Adrenal gland (tissue), 12 donors: ENCODE results near the gene LRP1-AS. TPM values are rescaled to one million over a fixed set of nuclear protein-coding genes. Genes with fewer than 3 reads are reported as not detected.

Source experiments
- DNase-seq, 7 donors: peaks; one replicate each; pipeline ENCODE4 v3.0.0-alpha.2; 2019 to 2020
- H3K27ac ChIP-seq, 5 donors: fragments of 200-600 bp; sonication (generic) in 4 of 5; 1 replicate in 3 of 5; 2 replicates in 2 of 5; pipeline versions ENCODE4 v1.5.1 to v1.8.0; 2016 to 2020; ENCODE audit warnings: mild to moderate bottlenecking in 1 of 5
- H3K27me3 ChIP-seq: fragments of 200-600 bp; 2 replicates; pipeline ENCODE4 v1.8.0; 2021
- H3K36me3 ChIP-seq, 2 donors: fragments of 200-600 bp; replicated peaks in 1 of 2; 1 replicate in 1 of 2; 2 replicates in 1 of 2; pipeline versions ENCODE4 v1.5.1 to v1.8.0; 2018 to 2022
- H3K4me1 ChIP-seq, 2 donors: fragments of 200-600 bp; replicated peaks in 1 of 2; 1 replicate in 1 of 2; 2 replicates in 1 of 2; pipeline versions ENCODE4 v1.5.1 to v1.8.0; 2018 to 2021
- H3K4me3 ChIP-seq, 4 donors: fragments of 200-600 bp; sonication (generic) in 3 of 4; one replicate each; pipeline ENCODE4 v1.5.1; 2016 to 2018
- H3K9me3 ChIP-seq, 3 donors: fragments of 200-600 bp; sonication (generic) in 1 of 3; replicated peaks in 1 of 3; 1 replicate in 2 of 3; 2 replicates in 1 of 3; pipeline versions ENCODE4 v1.5.1 to v1.8.0; 2016 to 2021
- CTCF ChIP-seq, 6 experiments: fragments of 450-650 bp in 4 of 6; fragments of 200-600 bp in 2 of 6; sonication (generic) in 1 of 6; IDR thresholded peaks; 1 replicate in 5 of 6; 2 replicates in 1 of 6; pipeline versions ENCODE4 v1.5.1 to v1.8.0; 2016 to 2021; ENCODE audit warnings: antibody characterized with exemption in 6 of 6, mild to moderate bottlenecking in 2 of 6, moderate library complexity in 1 of 6
- POLR2A ChIP-seq, 2 donors: fragments of 450-650 bp; IDR thresholded peaks; one replicate each; pipeline ENCODE4 v1.6.1; 2017; ENCODE audit warnings: antibody characterized with exemption in 2 of 2, mild to moderate bottlenecking in 2 of 2, moderate library complexity in 1 of 2
- WGBS, 4 donors: extraction: QIAGEN DNeasy Blood & Tissue Kit in 2 of 4; methylation state at CpG; one replicate each; pipeline versions ENCODE4 v1.1.5 to v1.1.7; 2013 to 2017; 5-methylcytosine and 5-hydroxymethylcytosine counted together
- intact Hi-C, 2 donors: fragments of 100-400 bp; cut with DNase I; formaldehyde crosslinking; loops; one replicate each; pipeline versions ENCODE4 v1.14.1 to v1.15.0; 2022 to 2023
- polyA plus RNA-seq, 3 donors: library from polyadenylated mRNA; stranded (reverse); fragments of 200-250 nt in 2 of 3; fragments of 350-450 nt in 1 of 3; fragmentation: Illumina TruSeq in 1 of 3; extraction: RNeasy Lipid Tissue Mini Kit (QIAGEN cat#74804) in 1 of 3; gene quantifications; one replicate each; pipeline ENCODE4 v1.2.3, GENCODE V29; 2013 to 2014
- total RNA-seq, 9 donors: library from RNA; depleted of rRNA in 4 of 9; stranded (reverse); fragments of >200 nt in 4 of 9; fragments of 120-200 nt in 1 of 9; fragmentation: NEBNext Ultra II Directional in 1 of 9; extraction: Animal tissue kit (Norgen Biotek cat#: 25700) in 1 of 9; gene quantifications; one replicate each; pipeline versions ENCODE4 v1.1.0 to v1.2.4, GENCODE V29; 2013 to 2023
- donor health status: healthy with polysubstance abuse.
- donor health status: Bipolar disorder and iron deficiency.
- donor health status: DM: yes; HTN: yes; CAD: no.
- donor health status: DM: no; HTN: no; CAD: no.
- donor health status: DM: no; HTN: no; CAD: no.
- donor health status: DM: yes; HTN: yes; CAD: no.

LRP1-AS gene
- total and polyA plus RNA-seq, 12 donors, result not detected

- peak overlapping the region in 1 of 4 donors; percentile 84 for H3K4me3 ChIP-seq
- intact Hi-C loops, result loop anchor here in 1 of 2 donors (5.0 kb wide), 1 partner anchor 47 kb away; no protein-coding TSS in a partner anchor
- no peaks in the 10 kb centered on the region for H3K36me3 ChIP-seq
- H3K9me3 ChIP-seq, result no peaks in the 10 kb centered on the region
- TF ChIP-seq CTCF (IDR thresholded peaks at IDR 0.05), result no peak
- TF ChIP-seq POLR2A (IDR thresholded peaks at IDR 0.05), result no peak
- H3K4me1 ChIP-seq, result peaks cover 4 to 54% of the 10 kb centered on the region in 2 donors
- no peaks in the 10 kb centered on the region for H3K27me3 ChIP-seq
- H3K27ac ChIP-seq, result peak overlapping the region in 4 of 5 donors; percentile 45 to 97 (median 78)
- DNase-seq, result peak in 2 of 7 donors; percentile 51 to 64
Measured at GRCh38 chr12:57129889-57130288, 17.5 kb downstream of the LRP1-AS start.

GRCh38 chr12:57129321-57129842, 18.0 kb downstream of the LRP1-AS start:
- 39 to 43% (median 39%) methylated on average over 4 to 12 of the region's 12 CpGs for WGBS, 4 donors
- intact Hi-C loops, result no loop called here
- Histone ChIP-seq H3K36me3 (no peaks in the 10 kb centered on the region), H3K9me3 (no peaks in the 10 kb centered on the region), H3K4me3 (peak overlapping the region in 2 of 4 donors; percentile 73 to 84), H3K4me1 (peaks cover 4 to 49% of the 10 kb centered on the region in 2 donors), H3K27ac (peak overlapping the region; percentile 41 to 97 (median 62)), H3K27me3 (no peaks in the 10 kb centered on the region)
- no peak for DNase-seq
- TF ChIP-seq POLR2A (IDR thresholded peaks at IDR 0.05) (no peak), CTCF (IDR thresholded peaks at IDR 0.05) (no peak)

GRCh38 chr12:57128519-57129247, 18.7 kb downstream of the LRP1-AS start:
- 1 to 15% (median 8%) methylated on average over 10 to 35 of the region's 35 CpGs for WGBS, 4 donors

More at GRCh38 chr12:57128519-57129247, 18.7 kb downstream of the LRP1-AS start:
- DNase-seq, result peak in 1 of 7 donors; percentile 42
- TF ChIP-seq POLR2A (IDR thresholded peaks at IDR 0.05) (no peak), CTCF (IDR thresholded peaks at IDR 0.05) (no peak)
- Histone ChIP-seq H3K27ac (peak overlapping the region in 4 of 5 donors; percentile 41 to 97 (median 78)), H3K9me3 (no peaks in the 10 kb centered on the region), H3K36me3 (no peaks in the 10 kb centered on the region), H3K4me3 (peak overlapping the region in 3 of 4 donors; percentile 51 to 84 (median 73)), H3K4me1 (peaks cover 4 to 42% of the 10 kb centered on the region in 2 donors), H3K27me3 (no peaks in the 10 kb centered on the region)
- intact Hi-C loops, result no loop called here
